Left forelimb (tissue), 1 donor: Measurements from ENCODE around the gene MAST1.
"Not testable (repeated sequence)": the region's sequence is repeated elsewhere in the genome, so short reads cannot be mapped to it uniquely, and the experiment has no call there.

Experiments used
- DNase-seq: peaks from one replicate; pipeline ENCODE4 v3.0.0-alpha.2; 2018; ENCODE audit warnings: low spot score

MAST1 gene

DNA sequence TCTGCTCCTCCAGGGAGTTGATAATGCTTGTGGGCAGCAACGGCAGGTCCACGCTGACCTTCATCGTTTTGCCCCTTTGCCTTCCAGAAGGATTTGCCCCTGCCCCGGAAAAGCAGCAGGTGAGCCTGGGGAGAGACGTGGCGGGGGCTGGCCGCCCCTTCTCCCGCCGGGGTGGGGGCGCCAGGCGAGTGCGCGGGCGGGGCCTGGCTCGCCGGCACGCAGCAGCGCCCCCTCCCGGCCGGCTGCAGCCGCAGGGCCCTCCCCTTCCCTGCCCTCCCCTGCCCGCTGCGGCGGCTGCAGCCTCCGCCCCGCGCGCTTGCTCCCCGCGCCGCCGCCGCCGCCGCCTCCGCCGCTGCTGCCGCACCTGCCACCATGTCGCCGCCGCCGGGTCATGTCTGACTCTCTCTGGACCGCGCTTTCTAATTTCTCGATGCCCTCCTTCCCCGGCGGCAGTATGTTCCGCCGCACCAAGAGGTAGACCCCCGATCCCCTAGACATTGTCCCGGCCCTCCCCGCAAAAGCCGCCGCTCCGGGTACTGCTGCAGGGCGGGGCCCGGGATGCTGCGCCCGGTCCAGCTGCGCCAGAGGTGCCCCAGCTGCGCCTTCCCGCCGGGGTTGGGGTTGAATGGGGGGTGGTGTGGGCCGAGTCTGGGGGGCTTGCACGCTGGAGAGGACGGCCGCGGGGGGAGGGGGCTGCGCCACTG is at the start of gene MAST1:
Gene MAST1, plus strand, starts transcription at position 334 of the 704 bp plus-strand sequence. Its CDS starts 58 bp downstream, at position 392.
- no peak for DNase-seq

DNA sequence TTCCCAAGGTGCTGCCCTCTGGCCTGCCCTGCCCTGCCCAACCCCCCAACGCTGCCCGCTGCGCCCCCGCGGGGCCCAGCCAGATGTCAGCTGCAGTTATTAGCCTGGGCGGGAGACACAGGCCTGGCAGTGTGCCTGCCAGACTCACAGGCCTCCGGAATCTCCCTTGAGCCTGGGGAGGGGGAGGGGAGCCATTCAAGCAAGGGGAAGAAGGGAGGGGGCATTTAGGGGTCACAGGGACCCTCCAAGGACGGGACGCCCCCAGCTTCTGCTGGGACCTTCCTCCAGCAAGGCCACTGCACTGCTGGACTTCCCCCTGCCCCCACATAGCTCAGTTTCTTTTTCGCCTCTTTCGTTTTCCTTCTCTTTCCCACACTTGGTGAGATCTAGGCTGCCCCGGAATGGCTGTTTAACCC is 49.6 kb upstream of the MAST1 start:
- DNase-seq: no peak

- no peak for DNase-seq
These were observed 49.0 kb upstream of the MAST1 start for GRCh38 chr19:12789098-12789903.

DNA sequence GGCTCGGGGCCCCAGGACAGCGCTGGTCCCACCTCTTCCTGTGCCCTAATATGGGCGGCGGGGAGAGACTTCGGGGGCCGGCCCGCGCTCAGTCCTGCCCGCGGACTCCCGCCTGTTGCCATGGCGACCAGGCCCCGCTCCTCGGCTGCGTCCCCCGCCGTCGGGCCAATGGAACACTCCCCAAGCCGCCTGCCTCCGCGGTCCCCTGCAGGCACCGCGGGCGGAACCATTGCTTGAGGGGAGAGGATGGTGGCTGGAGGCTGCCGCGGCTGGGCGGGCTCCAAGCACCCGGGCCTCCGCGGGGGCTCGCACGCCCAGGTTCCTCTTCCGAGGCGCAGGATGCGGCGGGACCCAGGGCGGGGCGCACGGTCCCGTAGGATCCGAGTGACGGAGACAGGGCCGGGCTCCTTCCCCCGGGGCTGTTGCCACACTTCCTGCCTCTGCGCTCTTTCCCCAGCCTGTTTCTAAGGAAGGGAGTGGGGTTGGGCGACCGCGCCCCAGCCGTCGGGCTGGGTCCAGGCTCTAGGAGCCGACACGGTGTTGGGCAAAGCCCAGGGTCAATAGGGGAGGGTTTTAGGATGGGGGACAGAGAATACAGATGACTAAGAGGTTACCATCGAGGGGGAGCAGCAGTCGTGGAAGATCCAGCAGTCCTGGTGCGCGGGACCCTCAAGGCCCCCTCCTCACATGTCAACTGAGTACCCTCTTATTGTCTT is 48.3 kb upstream of the MAST1 start:
- DNase-seq: peak; percentile 95

- DNase-seq: no peak
These were observed 47.5 kb upstream of the MAST1 start for GRCh38 chr19:12790628-12791344.

- peak; percentile 98 for DNase-seq
These were observed 46.8 kb upstream of the MAST1 start, which contains the start of gene JUNB for GRCh38 chr19:12791345-12792050. Gene JUNB (plus strand): TSS chr19:12791486. CDS start chr19:12791772, 286 bp downstream.

DNA sequence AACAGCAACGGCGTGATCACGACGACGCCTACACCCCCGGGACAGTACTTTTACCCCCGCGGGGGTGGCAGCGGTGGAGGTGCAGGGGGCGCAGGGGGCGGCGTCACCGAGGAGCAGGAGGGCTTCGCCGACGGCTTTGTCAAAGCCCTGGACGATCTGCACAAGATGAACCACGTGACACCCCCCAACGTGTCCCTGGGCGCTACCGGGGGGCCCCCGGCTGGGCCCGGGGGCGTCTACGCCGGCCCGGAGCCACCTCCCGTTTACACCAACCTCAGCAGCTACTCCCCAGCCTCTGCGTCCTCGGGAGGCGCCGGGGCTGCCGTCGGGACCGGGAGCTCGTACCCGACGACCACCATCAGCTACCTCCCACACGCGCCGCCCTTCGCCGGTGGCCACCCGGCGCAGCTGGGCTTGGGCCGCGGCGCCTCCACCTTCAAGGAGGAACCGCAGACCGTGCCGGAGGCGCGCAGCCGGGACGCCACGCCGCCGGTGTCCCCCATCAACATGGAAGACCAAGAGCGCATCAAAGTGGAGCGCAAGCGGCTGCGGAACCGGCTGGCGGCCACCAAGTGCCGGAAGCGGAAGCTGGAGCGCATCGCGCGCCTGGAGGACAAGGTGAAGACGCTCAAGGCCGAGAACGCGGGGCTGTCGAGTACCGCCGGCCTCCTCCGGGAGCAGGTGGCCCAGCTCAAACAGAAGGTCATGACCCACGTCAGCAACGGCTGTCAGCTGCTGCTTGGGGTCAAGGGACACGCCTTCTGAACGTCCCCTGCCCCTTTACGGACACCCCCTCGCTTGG is 46.1 kb upstream of the MAST1 start:
- DNase-seq: peak; percentile 81

DNA sequence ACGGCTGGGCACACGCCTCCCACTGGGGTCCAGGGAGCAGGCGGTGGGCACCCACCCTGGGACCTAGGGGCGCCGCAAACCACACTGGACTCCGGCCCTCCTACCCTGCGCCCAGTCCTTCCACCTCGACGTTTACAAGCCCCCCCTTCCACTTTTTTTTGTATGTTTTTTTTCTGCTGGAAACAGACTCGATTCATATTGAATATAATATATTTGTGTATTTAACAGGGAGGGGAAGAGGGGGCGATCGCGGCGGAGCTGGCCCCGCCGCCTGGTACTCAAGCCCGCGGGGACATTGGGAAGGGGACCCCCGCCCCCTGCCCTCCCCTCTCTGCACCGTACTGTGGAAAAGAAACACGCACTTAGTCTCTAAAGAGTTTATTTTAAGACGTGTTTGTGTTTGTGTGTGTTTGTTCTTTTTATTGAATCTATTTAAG is 45.4 kb upstream of the MAST1 start:
- no peak for DNase-seq

DNA sequence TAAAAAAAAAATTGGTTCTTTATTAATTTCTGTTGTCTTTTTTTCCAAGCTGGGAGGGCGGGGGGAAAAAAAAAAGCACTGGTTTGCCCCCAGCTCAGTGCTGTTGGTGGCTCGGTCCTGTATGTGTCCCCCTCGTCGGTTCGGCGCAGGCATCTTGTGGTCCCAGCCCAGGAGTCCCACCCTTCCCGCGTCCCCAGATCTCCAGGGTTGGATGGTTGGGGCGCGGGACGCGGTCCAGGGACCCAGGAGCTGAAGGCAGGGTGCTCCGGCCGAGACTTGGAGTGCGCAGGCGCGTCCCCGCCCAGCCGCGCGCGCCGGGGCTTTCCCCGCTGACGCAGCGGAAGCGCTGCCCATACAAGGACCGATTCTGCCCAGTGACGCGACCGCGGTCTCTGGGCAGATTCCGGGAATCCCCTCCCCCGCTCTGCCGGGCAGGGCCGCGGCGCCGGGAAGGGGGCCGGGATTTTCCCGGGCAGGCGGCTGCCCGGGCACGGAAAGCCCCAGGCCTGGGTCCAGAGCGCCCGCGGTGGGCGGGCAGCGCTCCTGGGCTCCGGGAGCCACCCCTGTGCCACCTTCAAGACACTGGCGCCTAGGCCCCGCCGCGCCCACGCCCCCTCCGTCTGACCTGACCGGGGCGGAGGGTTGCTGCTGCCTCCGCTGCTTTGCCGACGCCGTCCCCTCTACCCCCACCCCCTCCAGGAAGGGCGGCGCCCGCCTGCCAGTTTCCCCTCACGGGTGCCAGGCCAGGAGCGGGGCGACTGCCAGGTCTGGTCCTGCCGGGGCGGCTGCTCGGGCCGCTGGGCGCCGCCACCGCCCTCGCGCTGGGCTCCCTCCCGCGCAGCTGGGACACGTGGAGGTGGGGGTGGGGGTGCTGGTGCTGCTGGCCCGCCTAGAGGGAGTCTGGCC is 44.8 kb upstream of the MAST1 start:
- peak; percentile 96 for DNase-seq

- no peak for DNase-seq
These were observed 43.9 kb upstream of the MAST1 start for GRCh38 chr19:12794196-12794941.

- DNase-seq: no peak
These were observed 43.3 kb upstream of the MAST1 start for GRCh38 chr19:12794971-12795381.

- DNase-seq: peak; percentile 87
These were observed 41.9 kb upstream of the MAST1 start for GRCh38 chr19:12796146-12797071.

DNA sequence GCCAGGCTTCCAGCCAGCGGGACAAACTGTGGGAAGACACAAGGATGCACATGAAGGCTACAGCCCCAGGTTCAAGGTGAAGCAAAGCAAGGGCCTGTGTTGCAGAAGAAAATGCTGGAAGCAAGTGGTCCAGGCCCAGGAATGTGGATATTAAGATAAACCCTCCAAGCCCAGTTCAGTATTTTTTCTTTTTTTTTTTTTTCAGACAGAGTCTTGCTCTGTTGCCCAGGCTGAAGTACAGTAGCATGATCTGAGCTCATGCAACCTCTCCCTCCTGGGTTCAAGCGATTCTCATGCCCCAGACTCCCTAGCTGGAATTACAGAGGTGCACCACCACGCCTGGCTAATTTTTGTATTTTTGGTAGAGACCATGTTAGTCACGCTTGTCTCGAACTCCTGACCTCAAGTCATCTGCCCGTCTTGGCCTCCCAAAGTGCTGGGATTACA is 41.2 kb upstream of the MAST1 start:
- no peak for DNase-seq

DNA sequence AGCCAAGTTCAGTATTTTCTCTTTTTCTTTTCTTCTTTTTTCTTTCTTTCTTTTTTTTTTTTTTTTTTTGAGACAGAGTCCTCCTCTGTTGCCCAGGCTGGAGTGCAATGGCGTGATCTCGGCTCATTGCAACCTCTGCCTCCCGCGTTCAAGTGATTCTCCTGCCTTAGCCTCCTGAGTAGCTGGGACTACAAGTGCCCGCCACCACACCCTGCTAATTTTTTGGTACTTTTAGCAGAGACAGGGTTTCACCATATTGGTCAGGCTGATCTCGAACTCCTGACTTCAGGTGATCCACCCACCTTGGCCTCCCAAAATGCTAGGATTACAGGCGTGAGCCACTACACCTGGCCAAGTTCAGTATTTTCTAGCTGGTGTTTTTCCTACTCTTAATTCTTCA is 40.7 kb upstream of the MAST1 start:
- not testable (repeated sequence) for DNase-seq

- no peak for DNase-seq
These were observed 38.4 kb upstream of the MAST1 start for GRCh38 chr19:12799742-12800465.

GRCh38 chr19:12800466-12800770 is 37.9 kb upstream of the MAST1 start:
- DNase-seq: no peak
